HepG2 (cell line): Measurements from ENCODE around the gene FNDC3B. TPM values are rescaled to one million over a fixed set of nuclear protein-coding genes. Genes with fewer than 3 reads are reported as not detected.

Source experiments
- AGO1 ChIP-seq: fragments of 200-400 bp; formaldehyde crosslinking; IDR thresholded peaks from 2 replicates; pipeline ENCODE4 v1.6.1; 2017; ENCODE audit warnings: mild to moderate bottlenecking, low read depth, low read length, moderate library complexity; ENCODE audit not compliant: poor library complexity, severe bottlenecking
- AKAP8 ChIP-seq: sonication (generic); formaldehyde crosslinking; IDR thresholded peaks from 2 replicates; pipeline ENCODE4 v1.5.1; 2020; ENCODE audit warnings: mild to moderate bottlenecking, missing genetic modification reagents
- BCL3 ChIP-seq: sonication (generic); formaldehyde crosslinking; IDR thresholded peaks from 2 replicates; pipeline ENCODE4 v1.5.1; 2020; ENCODE audit warnings: mild to moderate bottlenecking, missing genetic modification reagents, moderate library complexity
- MBD4 ChIP-seq: IDR thresholded peaks from 2 replicates; pipeline ENCODE4 v1.6.1; 2012; ENCODE audit warnings: low read length, inconsistent platforms, borderline replicate concordance
- MYPOP ChIP-seq: sonication (generic); formaldehyde crosslinking; IDR thresholded peaks from 2 replicates; pipeline ENCODE4 v1.8.1; 2023; ENCODE audit warnings: mild to moderate bottlenecking, moderate library complexity, missing genetic modification reagents
- PATZ1 ChIP-seq: sonication (generic); formaldehyde crosslinking; IDR thresholded peaks from 2 replicates; pipeline ENCODE4 v1.4.0; 2020; ENCODE audit warnings: missing genetic modification reagents
- PCBP1 ChIP-seq: fragments of 200-400 bp; formaldehyde crosslinking; IDR thresholded peaks from 2 replicates; pipeline ENCODE4 v1.6.1; 2017; ENCODE audit warnings: mild to moderate bottlenecking, low read depth, low read length, borderline replicate concordance
- PHF8 ChIP-seq: sonication (generic); formaldehyde crosslinking; IDR thresholded peaks from 2 replicates; pipeline ENCODE4 v1.5.0; 2020; ENCODE audit warnings: missing genetic modification reagents
- PLSCR1 ChIP-seq: sonication (generic); formaldehyde crosslinking; IDR thresholded peaks from 2 replicates; pipeline ENCODE4 v1.5.0; 2020; ENCODE audit warnings: missing genetic modification reagents, mild to moderate bottlenecking, borderline replicate concordance
- PRDM10 ChIP-seq: sonication (generic); formaldehyde crosslinking; IDR thresholded peaks from 2 replicates; pipeline ENCODE4 v1.4.0; 2020; ENCODE audit warnings: low read depth, missing genetic modification reagents
- SMAD1 ChIP-seq: sonication (generic); formaldehyde crosslinking; IDR thresholded peaks from 2 replicates; pipeline ENCODE4 v1.4.0; 2020; ENCODE audit warnings: missing genetic modification reagents, low read depth, mild to moderate bottlenecking, borderline replicate concordance
- TEAD2 ChIP-seq: sonication (generic); formaldehyde crosslinking; IDR thresholded peaks from 2 replicates; pipeline ENCODE4 v1.9.0; 2021; ENCODE audit warnings: missing genetic modification reagents
- TRAFD1 ChIP-seq: sonication (generic); formaldehyde crosslinking; IDR thresholded peaks from 2 replicates; pipeline ENCODE4 v1.5.1; 2020; ENCODE audit warnings: missing genetic modification reagents, mild to moderate bottlenecking, borderline replicate concordance
- ZBTB38 ChIP-seq: sonication (generic); formaldehyde crosslinking; IDR thresholded peaks from 2 replicates; pipeline ENCODE4 v1.5.1; 2020; ENCODE audit warnings: mild to moderate bottlenecking, missing genetic modification reagents
- ZNF362 ChIP-seq: sonication (generic); formaldehyde crosslinking; IDR thresholded peaks from 2 replicates; pipeline ENCODE4 v1.4.0; 2020; ENCODE audit warnings: missing genetic modification reagents, mild to moderate bottlenecking, borderline replicate concordance
- polyA plus RNA-seq, 8 experiments: library from polyadenylated mRNA; depleted of rRNA in 3 of 8; stranded (reverse) in 7 of 8; unstranded in 1 of 8; fragments of >200 nt; fragmentation: Illumina TruSeq in 4 of 8; extraction: Trizol in 4 of 8; gene quantifications; 2 replicates each; pipeline versions ENCODE4 v1.2.1 to v1.2.3, GENCODE V29; 2011 to 2016; ENCODE audit warnings: low read depth in 4 of 8, missing spikeins in 1 of 8, mixed read lengths in 1 of 8; ENCODE audit not compliant: insufficient read depth in 1 of 8
- total RNA-seq, 5 experiments: library from RNA; depleted of rRNA; stranded (reverse); fragments of >200 nt; fragmentation: Illumina TruSeq; extraction: Trizol; gene quantifications; 2 replicates each; pipeline ENCODE4 v1.2.3, GENCODE V29; 2016; ENCODE audit warnings: low read depth in 1 of 5

Gene FNDC3B
- total and polyA plus RNA-seq, 2 of the 13 experiments (the other 11 are each of a cell fraction or from before 2014, with no cell fraction given), result 74.8 to 103 TPM

- peak; percentile 53; the same call in 1 of the 2 replicates for TF ChIP-seq PRDM10 (CRISPR knock-in tag)
- no peak for TF ChIP-seq AKAP8 (CRISPR knock-in tag)
- TF ChIP-seq PLSCR1 (CRISPR knock-in tag), result no peak
- TF ChIP-seq PHF8 (CRISPR knock-in tag), result no peak
- TF ChIP-seq BCL3 (CRISPR knock-in tag), result no peak
- no peak for TF ChIP-seq TEAD2
- TF ChIP-seq MBD4, result 0 out of 2 replicates have a peak, but pooled peaks have one; percentile 54
- peak; percentile 56; the same call in 1 of the 2 replicates for TF ChIP-seq MYPOP (CRISPR knock-in tag)
- TF ChIP-seq ZBTB38 (CRISPR knock-in tag), result no peak
- no peak for TF ChIP-seq TRAFD1
- TF ChIP-seq PCBP1, result no peak
- no peak for TF ChIP-seq AGO1
- TF ChIP-seq SMAD1 (CRISPR knock-in tag), result no peak
- TF ChIP-seq ZNF362, result peak; percentile 66; the same call in 1 of the 2 replicates
- peak; percentile 43; the same call in 1 of the 2 replicates for TF ChIP-seq PATZ1 (CRISPR knock-in tag)
These were observed 164.3 kb downstream of the FNDC3B start (continued) for GRCh38 chr3:172203522-172204258.
